Suprapubic skin (tissue), 4 donors: Measurements from ENCODE around the gene KPTN.

Experiments
- POLR2A ChIP-seq, 2 donors: fragments of 450-650 bp; IDR thresholded peaks; one replicate each; pipeline ENCODE4 v1.6.1; 2017; ENCODE audit warnings: antibody characterized with exemption in 2 of 2, mild to moderate bottlenecking in 2 of 2, moderate library complexity in 2 of 2
- POLR2AphosphoS5 ChIP-seq, 3 donors: sonication (generic); formaldehyde crosslinking; IDR thresholded peaks; one replicate each; pipeline ENCODE4 v1.6.1; 2017; ENCODE audit warnings: antibody characterized with exemption in 3 of 3

- no peak for TF ChIP-seq POLR2AphosphoS5 (IDR thresholded peaks at IDR 0.05)
- TF ChIP-seq POLR2A (IDR thresholded peaks at IDR 0.05), result no peak
Measured at GRCh38 chr19:47490031-47490430, 6.0 kb upstream of the KPTN start.
